AG04450 (cell line): ENCODE measurements around the gene EDDM13. TPM values are rescaled to one million over a fixed set of nuclear protein-coding genes. Genes with fewer than 3 reads are reported as not detected.
"Not testable (repeated sequence)": the region's sequence is repeated elsewhere in the genome, so short reads cannot be mapped to it uniquely, and the experiment has no call there.

Experiments
- CTCF ChIA-PET: fragments of 300-600, 350-600 bp; formaldehyde crosslinking; extraction: SDS; loops from one replicate; lab custom pipeline; 2022; ENCODE audit warnings: antibody characterized with exemption, inconsistent platforms; lab: Charles Lee
- POLR2A ChIA-PET: fragments of 350-600 bp; formaldehyde crosslinking; extraction: SDS; loops from one replicate; lab custom pipeline; 2021; ENCODE audit warnings: antibody characterized with exemption, inconsistent platforms; lab: Yijun Ruan, JAX
- DNase-seq: peaks from one replicate; pipeline ENCODE4 v3.0.0-alpha.2; 2011; ENCODE audit warnings: low read depth, low spot score
- H3K27ac ChIP-seq: one replicate; pipeline ENCODE4 v1.5.1; 2012; ENCODE audit warnings: low read depth, low read length, control low read depth
- H3K27me3 ChIP-seq: one replicate; pipeline ENCODE4 v1.6.0; 2012; ENCODE audit warnings: low read length; ENCODE audit not compliant: control insufficient read depth, insufficient read depth
- H3K4me3 ChIP-seq: 2 replicates; pipeline ENCODE4 v1.5.1; 2011; ENCODE audit warnings: mild to moderate bottlenecking, low read depth, low read length, control low read depth
- H3K9me3 ChIP-seq: 2 replicates; pipeline ENCODE4 v1.5.1; 2012; ENCODE audit warnings: low read length; ENCODE audit not compliant: control insufficient read depth, insufficient read depth
- CTCF ChIP-seq: IDR thresholded peaks from 2 replicates; pipeline ENCODE4 v1.5.1; 2011; ENCODE audit warnings: low read depth, low read length, control low read depth, inconsistent platforms
- polyA plus RNA-seq: library from polyadenylated mRNA; depleted of rRNA; stranded (reverse); fragments of >200 nt; gene quantifications from 2 replicates; pipeline ENCODE4 v1.2.3, GENCODE V29; 2011

EDDM13 gene
- polyA plus RNA-seq, 1 experiment, result not detected

- H3K27ac ChIP-seq, result no peak overlapping the region
- no peaks in the 10 kb centered on the region for H3K9me3 ChIP-seq
- ChIA-PET POLR2A (no interaction called here), CTCF (interaction anchor here (0.7 to 5.5 kb wide), 28 partner anchors 9 to 700 kb away, joined by 3 to 396 read pairs (median 6); partner anchors contain the start of genes EDDM13, ZNF444 and ZSCAN5A)
- TF ChIP-seq CTCF, result no peak
- H3K27me3 ChIP-seq, result no peaks in the 10 kb centered on the region
- no peak for DNase-seq
- no peak overlapping the region for H3K4me3 ChIP-seq
These were observed 60.1 kb downstream of the EDDM13 start for GRCh38 chr19:56332695-56333094.

DNA sequence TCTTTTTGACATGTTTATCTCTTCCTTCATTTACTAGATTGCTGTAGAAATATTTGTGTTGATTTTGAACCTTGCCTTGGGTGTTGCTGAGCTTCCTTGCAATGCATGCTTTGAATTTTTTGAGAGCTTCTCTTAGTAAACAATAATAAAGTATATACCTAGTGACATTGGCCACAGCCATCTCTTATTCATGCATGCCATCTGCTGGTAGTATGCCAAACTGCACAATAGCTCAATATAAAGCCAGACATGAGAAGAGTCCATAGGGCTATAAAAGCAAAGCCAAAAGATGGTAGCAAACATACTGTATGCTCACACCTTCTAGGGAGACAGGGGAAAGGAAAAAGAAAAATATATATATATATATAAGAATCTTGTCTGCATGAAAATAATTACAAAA is 61.0 kb downstream of the EDDM13 start:
- Histone ChIP-seq H3K27me3 (no peaks in the 10 kb centered on the region), H3K27ac (no peak overlapping the region), H3K4me3 (no peak overlapping the region), H3K9me3 (no peaks in the 10 kb centered on the region)
- ChIA-PET POLR2A (interaction anchor here (0.6 to 1.1 kb wide), 3 partner anchors 19 to 80 kb away, joined by 3 to 7 read pairs (median 5); partner anchors contain the start of gene ZSCAN5A), CTCF (interaction anchor here (0.6 to 5.5 kb wide), 48 partner anchors 8 to 701 kb away, joined by 3 to 396 read pairs (median 6); partner anchors contain the start of genes EDDM13, ZNF444 and ZSCAN5A)
- TF ChIP-seq CTCF, result peak; percentile 83
- peak; percentile 18 for DNase-seq

GRCh38 chr19:56335371-56335770 is 62.8 kb downstream of the EDDM13 start:
- POLR2A ChIA-PET, DNase-seq, H3K4me3 ChIP-seq, H3K27me3 ChIP-seq, H3K9me3 ChIP-seq, H3K27ac ChIP-seq: not testable (repeated sequence)
- CTCF ChIA-PET, result interaction anchor here (1.0 to 5.5 kb wide), 4 partner anchors 13 to 259 kb away, joined by 3 to 396 read pairs (median 77); no protein-coding TSS in a partner anchor

DNA sequence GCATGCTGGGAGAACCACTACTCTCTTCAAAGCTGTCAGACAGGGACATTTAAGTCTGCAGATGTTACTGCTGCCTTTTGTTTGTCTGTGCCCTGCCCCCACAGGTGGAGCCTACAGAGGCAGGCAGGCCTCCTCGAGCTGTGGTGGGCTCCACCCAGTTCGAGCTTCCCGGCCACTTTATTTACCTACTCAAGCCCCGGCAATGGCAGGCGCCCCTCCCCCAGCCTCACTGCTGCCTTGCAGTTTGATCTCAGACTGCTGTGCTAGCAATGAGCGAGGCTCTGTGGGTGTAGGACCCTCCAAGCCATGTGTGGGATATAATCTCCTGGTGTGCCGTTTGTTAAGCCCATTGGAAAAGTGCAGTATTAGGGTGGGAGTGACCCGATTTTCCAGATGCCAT is 64.5 kb downstream of the EDDM13 start:
- H3K27me3 ChIP-seq, H3K27ac ChIP-seq, H3K4me3 ChIP-seq, CTCF ChIA-PET, DNase-seq, POLR2A ChIA-PET, H3K9me3 ChIP-seq: not testable (repeated sequence)

DNA sequence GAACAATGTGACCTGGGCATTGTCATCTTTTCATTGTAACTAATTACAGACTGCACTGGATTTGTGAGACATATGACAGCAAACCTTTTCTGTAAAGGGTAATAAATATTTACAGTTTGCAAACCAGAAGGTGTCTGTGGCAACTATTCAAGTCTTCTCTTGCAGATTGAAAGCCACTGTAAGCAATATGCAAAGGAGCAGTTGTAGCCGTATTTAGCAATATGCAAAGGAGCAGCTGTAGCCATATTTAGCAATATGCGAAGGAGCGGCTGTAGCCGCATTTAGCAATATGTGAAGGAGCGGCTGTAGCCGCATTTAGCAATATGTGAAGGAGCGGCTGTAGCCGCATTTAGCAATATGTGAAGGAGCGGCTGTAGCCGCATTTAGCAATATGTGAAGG is 66.5 kb downstream of the EDDM13 start:
- H3K9me3 ChIP-seq, H3K27ac ChIP-seq, H3K4me3 ChIP-seq, DNase-seq, H3K27me3 ChIP-seq, POLR2A ChIA-PET: not testable (repeated sequence)
- CTCF ChIA-PET, result interaction anchor here (0.9 to 1.6 kb wide), 2 partner anchors 86 to 273 kb away, joined by 3 to 8 read pairs; no protein-coding TSS in a partner anchor

GRCh38 chr19:56341948-56342347 is 69.4 kb downstream of the EDDM13 start:
- TF ChIP-seq CTCF, result no peak
- POLR2A ChIA-PET, result no interaction called here

More at GRCh38 chr19:56341948-56342347, 69.4 kb downstream of the EDDM13 start:
- Histone ChIP-seq H3K4me3 (no peak overlapping the region), H3K27ac (no peak overlapping the region), H3K27me3 (no peaks in the 10 kb centered on the region), H3K9me3 (peaks cover 3% of the 10 kb centered on the region)
- CTCF ChIA-PET, result interaction anchor here (1.4 to 2.2 kb wide), 2 partner anchors 89 to 276 kb away, joined by 5 to 8 read pairs; no protein-coding TSS in a partner anchor
- no peak for DNase-seq
